Stimulated activated CD8-positive, alpha-beta memory T cell treated with anti-CD3 and anti-CD28 coated beads, Interleukin-12 subunit alpha, Interleukin-12 subunit beta, amount 100 ng/mL, for 24 hours (primary cell): Measurements from ENCODE around the gene ZNF594.
"Not testable (repeated sequence)": the region's sequence is repeated elsewhere in the genome, so short reads cannot be mapped to it uniquely, and the experiment has no call there.

Experiments
- DNase-seq: peaks from one replicate; pipeline ENCODE4 v3.0.0-alpha.2; 2020; ENCODE audit errors: extremely low read depth

The ZNF594 gene

GRCh38 chr17:5201011-5201410 lies 9.3 kb upstream of the ZNF594 start:
- no peak for DNase-seq

DNA sequence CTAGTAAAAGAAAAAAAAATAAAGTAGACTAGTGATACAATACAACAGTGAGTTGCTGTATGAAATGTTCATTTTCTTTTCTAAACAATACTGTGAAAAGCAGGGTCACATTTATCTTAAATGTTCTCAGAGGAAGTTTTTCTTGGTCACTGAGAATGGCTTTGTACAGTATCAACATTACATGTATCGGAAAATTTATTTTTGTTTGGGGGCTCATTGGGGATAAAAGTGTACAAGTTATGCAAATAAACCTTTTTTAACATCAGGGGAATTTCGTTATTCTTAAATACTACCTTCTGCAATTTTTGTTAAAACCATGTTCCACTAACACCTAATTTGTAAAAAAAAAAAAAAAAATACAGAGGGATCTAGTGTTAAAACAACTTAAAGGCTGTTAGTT lies 8.7 kb upstream of the ZNF594 start:
- DNase-seq = no peak

DNA sequence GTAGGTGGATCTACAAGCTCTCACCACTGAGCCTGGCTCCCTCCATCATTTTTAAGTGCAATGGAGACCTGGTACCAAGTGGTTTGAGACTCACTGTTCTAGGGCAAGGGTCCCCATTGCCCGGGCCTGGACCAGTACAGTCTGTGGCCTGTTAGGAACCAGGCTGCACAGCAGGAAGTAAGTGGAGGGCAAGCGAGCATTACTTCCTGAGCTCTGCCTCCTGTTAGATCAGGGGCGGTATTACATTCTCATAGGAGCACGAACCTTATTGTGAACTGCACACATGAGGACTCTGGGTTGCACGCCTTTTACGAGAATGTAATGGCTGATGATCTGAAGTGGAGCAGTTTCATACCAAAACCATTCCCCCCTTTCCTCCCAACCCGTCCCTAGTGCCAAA lies 6.8 kb upstream of the ZNF594 start:
- no peak for DNase-seq

DNA sequence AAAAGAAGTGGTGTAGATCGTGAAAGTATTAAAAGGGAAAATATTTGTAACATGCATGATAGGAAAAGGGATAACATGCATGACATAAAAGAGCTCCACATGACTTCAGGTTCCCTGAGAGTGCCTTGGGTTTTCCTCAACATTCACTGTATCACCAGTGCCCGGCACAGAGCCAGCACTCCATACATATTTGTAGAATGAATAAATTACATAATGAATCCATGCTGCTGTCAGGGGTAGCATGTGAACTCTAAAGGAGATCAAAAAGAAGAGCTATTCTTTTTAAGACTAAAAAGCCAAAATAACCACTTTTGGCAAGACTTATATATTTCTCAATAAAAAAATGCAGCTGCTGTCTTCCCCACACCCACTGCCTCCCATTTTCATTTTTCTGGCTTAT lies 2.7 kb upstream of the ZNF594 start:
- DNase-seq = no peak

DNA sequence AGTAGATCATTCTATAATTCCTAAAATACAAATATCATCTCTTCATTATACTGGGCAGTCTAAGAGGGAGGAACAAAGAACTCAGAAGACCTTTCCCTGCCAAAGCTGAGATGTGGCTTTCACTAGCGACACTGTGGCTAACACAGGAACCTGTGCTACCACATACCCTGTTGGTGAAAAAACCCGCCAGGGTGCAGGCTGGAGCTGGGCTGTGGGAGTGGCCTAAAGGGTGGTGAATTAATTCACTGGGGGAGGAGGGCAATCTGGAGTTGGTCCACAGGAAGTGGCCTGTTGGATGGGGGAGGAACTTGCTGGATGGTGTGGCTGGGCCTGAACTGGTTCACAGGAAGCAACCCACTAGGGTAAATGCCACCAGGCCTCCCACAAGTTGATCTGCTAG lies 7.4 kb downstream of the ZNF594 start:
- no peak for DNase-seq

DNA sequence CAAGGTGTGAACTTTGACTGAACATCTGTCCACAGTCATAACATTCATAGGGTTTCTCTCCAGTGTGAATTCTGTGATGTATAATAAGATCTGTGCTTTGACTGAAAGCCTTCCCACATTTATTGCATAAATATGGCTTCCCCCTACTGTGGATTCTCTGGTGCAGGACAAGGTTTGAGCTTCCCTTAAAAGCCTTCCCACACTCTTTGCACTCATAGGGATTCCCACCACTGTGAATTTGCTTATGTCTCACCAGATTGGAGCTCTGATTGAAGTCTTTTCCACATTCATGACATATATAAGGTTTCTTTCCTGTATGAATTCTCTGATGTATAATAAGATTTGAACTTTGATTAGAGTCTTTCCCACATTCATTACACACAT lies 8.3 kb downstream of the ZNF594 start:
- DNase-seq = no peak

DNA sequence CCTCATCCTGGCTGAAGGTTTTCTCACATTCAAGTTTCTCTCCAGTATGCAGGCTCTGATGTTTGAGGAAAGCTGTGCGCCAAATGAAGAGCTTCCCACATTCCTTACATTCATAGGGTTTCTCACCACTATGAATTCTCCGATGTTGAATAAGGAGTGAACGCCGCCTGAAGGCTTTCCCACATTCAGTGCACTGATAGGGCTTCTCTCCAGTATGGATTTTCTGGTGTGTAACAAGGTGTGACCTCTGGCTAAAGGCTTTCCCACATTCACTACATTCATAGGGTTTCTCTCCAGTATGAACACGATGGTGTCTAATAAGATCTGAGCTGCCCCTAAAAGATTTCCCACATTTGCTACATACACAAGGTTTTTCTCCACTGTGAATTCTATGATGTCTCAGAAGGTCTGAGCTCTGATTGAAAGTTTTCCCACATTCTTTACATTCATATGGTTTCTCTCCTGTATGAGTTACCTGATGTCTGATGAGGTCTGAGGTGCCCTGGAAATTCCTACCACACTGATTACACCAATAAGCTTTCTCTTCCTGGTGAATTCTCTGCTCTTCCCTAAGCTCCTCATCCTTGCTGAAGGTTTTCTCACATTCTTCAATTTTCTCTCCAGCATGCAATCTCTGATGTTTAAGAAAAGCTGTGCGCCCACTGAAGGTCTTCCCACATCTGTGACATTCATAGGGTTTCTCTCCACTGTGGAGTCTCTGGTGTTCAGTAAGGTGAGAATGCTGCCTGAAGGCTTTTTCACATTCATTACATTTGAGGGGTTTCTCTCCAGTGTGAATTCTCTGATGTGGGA lies 8.9 kb downstream of the ZNF594 start:
- no peak for DNase-seq

GRCh38 chr17:5181509-5182305 lies 10.0 kb downstream of the ZNF594 start:
- DNase-seq = no peak

GRCh38 chr17:5179003-5179402 lies 12.7 kb downstream of the ZNF594 start:
- no peak for DNase-seq

DNA sequence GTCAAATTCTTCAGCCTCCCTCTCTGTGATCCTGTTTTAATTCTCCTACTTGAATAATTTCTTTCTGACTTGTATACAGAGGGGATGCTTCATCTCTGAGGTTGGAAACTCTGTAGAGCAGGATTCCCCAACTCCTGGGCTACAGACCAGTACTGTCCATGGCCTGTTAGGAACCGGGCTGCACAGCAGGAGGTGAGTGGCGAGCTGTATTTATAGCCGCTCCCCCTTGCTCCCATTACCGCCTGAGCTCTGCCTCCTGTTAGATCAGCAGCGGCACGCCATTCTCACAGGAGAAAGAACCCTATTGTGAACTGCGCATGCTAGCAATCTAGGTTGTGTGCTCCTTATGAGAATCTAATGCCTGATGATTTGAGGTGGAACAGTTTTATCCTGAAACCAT lies 16.6 kb downstream of the ZNF594 start:
- not testable (repeated sequence) for DNase-seq

GRCh38 chr17:5165791-5166564 lies 25.7 kb downstream of the ZNF594 start:
- not testable (repeated sequence) for DNase-seq

- DNase-seq = no peak
Observed at GRCh38 chr17:5164436-5164835, 27.2 kb downstream of the ZNF594 start.

DNA sequence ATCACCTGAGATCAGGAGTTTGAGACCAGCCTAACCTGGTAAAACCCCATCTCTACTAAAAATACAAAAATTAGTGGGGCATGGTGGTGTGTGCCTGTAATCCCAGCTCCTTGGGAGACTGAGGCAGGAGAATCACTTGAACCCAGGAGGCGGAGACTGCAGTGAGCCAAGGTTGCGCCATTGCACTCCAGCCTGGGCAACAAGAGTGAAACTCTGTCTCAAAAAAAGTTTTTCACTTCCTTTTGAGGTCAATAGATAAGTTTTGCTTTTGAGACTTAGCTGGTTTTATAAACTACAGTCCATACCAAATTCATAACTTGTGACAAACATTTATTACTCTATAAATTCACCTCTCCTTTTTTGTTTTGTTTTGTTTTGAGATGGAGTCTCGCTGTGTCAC lies 29.9 kb downstream of the ZNF594 start:
- DNase-seq = not testable (repeated sequence)

DNA sequence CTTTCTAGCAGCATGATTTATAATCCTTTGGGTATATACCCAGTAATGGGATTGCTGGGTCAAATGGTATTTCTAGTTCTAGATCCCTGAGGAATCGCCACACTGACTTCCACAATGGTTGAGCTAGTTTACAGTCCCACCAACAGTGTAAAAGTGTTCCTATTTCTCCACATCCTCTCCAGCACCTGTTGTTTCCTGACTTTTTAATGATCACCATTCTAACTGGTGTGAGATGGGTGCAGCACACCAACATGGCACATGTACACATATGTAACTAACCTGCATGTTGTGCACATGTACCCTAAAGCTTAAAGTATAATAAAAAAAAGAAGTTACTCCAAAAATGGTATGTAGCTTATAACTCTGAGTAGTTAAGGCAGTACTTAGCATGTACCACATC lies 31.0 kb downstream of the ZNF594 start:
- not testable (repeated sequence) for DNase-seq

GRCh38 chr17:5146122-5146521 lies 45.5 kb downstream of the ZNF594 start:
- not testable (repeated sequence) for DNase-seq

DNA sequence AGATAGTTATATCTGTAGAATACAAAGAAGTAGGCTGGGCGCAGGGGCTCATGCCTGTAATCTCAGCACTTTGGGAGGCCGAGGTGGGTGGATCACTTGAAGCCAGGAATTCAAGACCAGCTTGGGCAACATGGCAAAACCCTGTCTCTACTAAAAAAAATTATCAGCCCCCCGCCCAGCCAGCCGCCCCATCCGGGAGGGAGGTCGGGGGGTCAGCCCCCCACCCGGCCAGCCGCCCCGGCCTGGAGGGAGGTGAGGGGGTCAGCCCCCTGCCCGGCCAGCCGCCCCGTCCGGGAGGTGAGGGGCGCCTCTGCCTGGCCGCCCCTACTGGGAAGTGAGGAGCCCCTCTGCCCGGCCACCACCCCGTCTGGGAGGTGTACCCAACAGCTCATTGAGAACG lies 48.8 kb downstream of the ZNF594 start:
- DNase-seq = not testable (repeated sequence)

DNA sequence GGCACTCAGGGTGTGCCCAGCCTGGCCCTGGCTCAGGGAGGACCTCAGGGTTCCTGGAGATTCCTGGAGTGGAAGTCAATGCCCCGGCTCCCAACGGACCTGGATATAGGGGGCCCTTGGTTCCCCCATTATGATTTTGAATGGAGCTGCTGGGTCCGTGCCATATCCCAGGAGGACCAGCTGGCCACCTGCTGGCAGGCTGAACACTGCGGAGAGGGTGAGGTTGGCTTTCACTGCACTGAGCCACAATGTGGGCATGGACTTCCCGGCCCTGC lies 52.3 kb downstream of the ZNF594 start:
- DNase-seq = no peak

DNA sequence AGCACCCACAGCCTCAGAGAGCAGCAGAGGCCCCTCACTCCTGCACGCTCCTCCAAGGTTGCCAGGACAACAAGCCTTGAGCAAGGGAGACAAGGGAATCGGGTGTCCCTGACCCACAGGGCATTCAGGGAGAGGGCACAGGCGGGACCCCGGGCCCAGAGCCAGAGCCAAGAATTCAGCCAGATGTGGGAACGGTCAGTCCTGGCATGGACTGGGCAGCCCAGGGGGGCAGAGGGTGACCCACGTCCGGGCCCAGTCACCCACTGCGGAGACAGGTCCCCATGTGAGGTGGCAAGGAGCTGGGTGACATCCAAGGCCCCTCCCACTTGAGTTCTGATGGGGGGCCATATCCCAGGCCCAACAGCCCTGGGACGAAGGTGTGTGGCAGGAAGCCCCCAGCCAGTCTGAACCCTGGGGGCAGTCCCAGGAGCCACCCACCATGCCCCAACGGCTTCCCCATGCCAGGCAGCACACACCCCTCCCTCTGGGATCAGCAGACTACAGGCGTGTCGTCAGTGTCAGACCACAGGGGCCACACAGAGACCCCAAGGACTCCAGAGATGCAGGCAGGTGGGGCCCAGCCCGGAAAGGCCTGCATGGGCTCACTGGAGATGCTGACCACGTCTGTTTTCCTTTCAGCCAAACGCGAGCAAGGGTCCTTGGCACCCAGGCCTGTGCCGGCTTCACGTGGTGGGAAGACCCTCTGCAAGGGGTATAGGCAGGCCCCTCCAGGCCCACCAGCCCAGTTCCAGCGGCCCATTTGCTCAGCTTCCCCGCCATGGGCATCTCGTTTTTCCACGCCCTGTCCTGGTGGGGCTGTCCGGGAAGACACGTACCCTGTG lies 52.8 kb downstream of the ZNF594 start:
- no peak for DNase-seq

DNA sequence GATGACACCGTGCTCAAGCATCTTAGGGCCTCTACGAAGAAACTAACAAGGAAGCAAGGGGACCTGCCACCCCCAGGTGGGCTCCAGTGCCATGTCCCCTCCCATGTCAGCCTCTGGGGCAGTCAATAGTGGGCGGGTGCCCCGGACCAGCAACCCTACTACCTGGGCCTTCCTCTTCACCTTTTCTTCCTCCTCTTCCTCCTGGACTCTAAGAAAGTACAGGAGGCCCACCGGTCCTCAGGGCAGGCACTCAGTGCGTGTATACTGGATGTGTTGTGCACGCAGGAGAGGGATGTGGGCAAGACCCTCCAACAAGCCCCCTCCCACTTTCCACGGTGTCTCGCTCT lies 53.5 kb downstream of the ZNF594 start:
- not testable (repeated sequence) for DNase-seq

- not testable (repeated sequence) for DNase-seq
Observed at GRCh38 chr17:5137511-5138197, 54.0 kb downstream of the ZNF594 start.
